NCI-H2107 (cell line): ENCODE results near the gene ARRDC3.
"Not testable (repeated sequence)": the region's sequence is repeated elsewhere in the genome, so short reads cannot be mapped to it uniquely, and the experiment has no call there.

ENCODE experiments used
- DNase-seq: peaks from one replicate; lab custom pipeline; 2025; lab: John Stamatoyannopoulos, UW

The ARRDC3 gene

GRCh38 chr5:91383027-91383955 is at the start of gene ARRDC3:
ARRDC3 (minus strand) TSS chr5:91383317; CDS start chr5:91383092, 225 bp downstream.
- DNase-seq: peak; percentile 73

GRCh38 chr5:91430949-91431348 is 47.8 kb upstream of the ARRDC3 start:
- no peak for DNase-seq

- DNase-seq: no peak
Observed at GRCh38 chr5:91424638-91425436, 41.7 kb upstream of the ARRDC3 start.

- DNase-seq: no peak
Observed at GRCh38 chr5:91423871-91424270, 40.8 kb upstream of the ARRDC3 start.

GRCh38 chr5:91420879-91421278 is 37.8 kb upstream of the ARRDC3 start:
- no peak for DNase-seq

- DNase-seq: peak; percentile 24
Observed at GRCh38 chr5:91419571-91420537, 36.7 kb upstream of the ARRDC3 start.

GRCh38 chr5:91419136-91419535 is 36.0 kb upstream of the ARRDC3 start:
- DNase-seq: no peak

- DNase-seq: no peak
Observed at GRCh38 chr5:91418158-91418557, 35.0 kb upstream of the ARRDC3 start.

- DNase-seq: no peak
Observed at GRCh38 chr5:91417219-91417618, 34.1 kb upstream of the ARRDC3 start.

GRCh38 chr5:91416491-91416890 is 33.4 kb upstream of the ARRDC3 start:
- no peak for DNase-seq

- no peak for DNase-seq
Observed at GRCh38 chr5:91409304-91409703, 26.2 kb upstream of the ARRDC3 start.

- DNase-seq: no peak
Observed at GRCh38 chr5:91408710-91409109, 25.6 kb upstream of the ARRDC3 start.

GRCh38 chr5:91407204-91407603 is 24.1 kb upstream of the ARRDC3 start:
- no peak for DNase-seq

GRCh38 chr5:91403438-91403837 is 20.3 kb upstream of the ARRDC3 start:
- no peak for DNase-seq

- no peak for DNase-seq
Observed at GRCh38 chr5:91401175-91401574, 18.1 kb upstream of the ARRDC3 start.

- no peak for DNase-seq
Observed at GRCh38 chr5:91397791-91398190, 14.7 kb upstream of the ARRDC3 start.

GRCh38 chr5:91390268-91390667 is 7.2 kb upstream of the ARRDC3 start:
- DNase-seq: no peak

GRCh38 chr5:91389555-91389954 is 6.4 kb upstream of the ARRDC3 start:
- DNase-seq: not testable (repeated sequence)

GRCh38 chr5:91388362-91388761 is 5.2 kb upstream of the ARRDC3 start:
- DNase-seq: no peak

GRCh38 chr5:91386120-91386519 is 3.0 kb upstream of the ARRDC3 start:
- no peak for DNase-seq

GRCh38 chr5:91385596-91385995 is 2.5 kb upstream of the ARRDC3 start:
- not testable (repeated sequence) for DNase-seq
